HL-60 (cell line): Measurements from ENCODE around the gene SLC17A2.

Experiments used
- DNase-seq, 2 experiments: peaks; one replicate each; pipeline ENCODE4 v3.0.0-alpha.2; 2010 to 2020; ENCODE audit warnings: low read depth in 1 of 2, low spot score in 1 of 2
- H3K27ac ChIP-seq: fragments of 250-450 bp; sonication (Bioruptor Pico); replicated peaks from 2 replicates; pipeline ENCODE4 v1.5.1; 2020; ENCODE audit warnings: mild to moderate bottlenecking, moderate library complexity
- H3K27me3 ChIP-seq: fragments of 250-450 bp; sonication (Bioruptor Pico); 2 replicates; pipeline ENCODE4 v1.5.1; 2021; ENCODE audit warnings: mild to moderate bottlenecking, moderate library complexity; ENCODE audit not compliant: insufficient read depth, poor library complexity, severe bottlenecking
- H3K4me3 ChIP-seq: replicated peaks from 2 replicates; pipeline ENCODE4 v1.5.1; 2011; ENCODE audit warnings: mild to moderate bottlenecking, control low read depth, low read length; ENCODE audit not compliant: insufficient read depth
- GABPA ChIP-seq: IDR thresholded peaks from 2 replicates; pipeline ENCODE4 v1.6.1; 2012; ENCODE audit warnings: low read depth
- POLR2AphosphoS5 ChIP-seq: IDR thresholded peaks from 2 replicates; pipeline ENCODE4 v1.6.1; 2012; ENCODE audit warnings: low read depth
- SPI1 ChIP-seq: IDR thresholded peaks from 2 replicates; pipeline ENCODE4 v1.6.1; 2012; ENCODE audit warnings: low read depth, mild to moderate bottlenecking, borderline replicate concordance
- TF ChIP-seq, protein P1 (sequence below): IDR thresholded peaks from one replicate; pipeline ENCODE4 v1.5.1; 2011; ENCODE audit warnings: low read length, control low read depth, inconsistent platforms; ENCODE audit not compliant: insufficient read depth
- TF ChIP-seq, protein P2 (sequence below): IDR thresholded peaks from 2 replicates; pipeline ENCODE4 v1.6.1; 2012; ENCODE audit warnings: low read depth; ENCODE audit not compliant: insufficient replicate concordance

SLC17A2 gene

DNA sequence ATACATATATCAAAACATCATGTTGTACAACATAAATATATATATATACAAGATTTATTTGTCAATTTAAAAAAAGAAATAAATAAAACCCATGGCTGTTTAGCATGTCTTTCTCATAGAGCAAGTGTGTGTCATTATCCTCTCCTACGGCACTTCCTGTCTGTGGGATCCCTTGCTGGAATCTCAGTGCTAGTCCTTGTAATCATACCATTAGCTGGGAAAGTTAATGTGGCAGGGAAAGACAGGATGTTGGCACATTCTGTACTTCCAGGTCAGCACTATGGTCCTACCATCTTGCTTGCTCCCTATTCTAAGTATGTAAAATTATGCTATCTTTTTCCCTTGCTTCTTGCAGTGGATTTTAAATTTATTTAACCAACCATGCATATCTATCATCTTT lies 47.0 kb downstream of the SLC17A2 start:
- no peak for DNase-seq
- H3K27ac ChIP-seq, result no peak overlapping the region

DNA sequence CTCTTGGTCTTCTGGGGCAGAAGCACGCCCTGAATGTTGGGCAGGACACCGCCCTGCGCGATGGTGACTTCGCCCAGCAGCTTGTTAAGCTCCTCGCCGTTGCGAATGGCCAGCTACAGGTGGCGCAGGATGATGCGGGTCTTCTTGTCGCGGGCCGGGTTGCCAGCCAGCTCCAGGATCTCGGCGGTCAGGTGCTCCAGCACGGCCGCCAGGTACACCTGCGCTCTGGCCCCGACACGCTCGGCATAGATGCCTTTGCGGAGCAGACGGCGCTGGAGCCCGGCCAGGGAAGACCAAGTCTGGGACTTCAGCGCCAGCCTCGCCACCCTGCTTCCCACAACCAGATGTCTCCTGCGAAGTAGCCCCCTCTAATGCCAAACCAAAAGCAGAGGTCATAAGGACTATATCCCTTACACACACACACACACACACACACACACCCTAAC lies 48.4 kb downstream of the SLC17A2 start:
- TF ChIP-seq, protein P1, sequence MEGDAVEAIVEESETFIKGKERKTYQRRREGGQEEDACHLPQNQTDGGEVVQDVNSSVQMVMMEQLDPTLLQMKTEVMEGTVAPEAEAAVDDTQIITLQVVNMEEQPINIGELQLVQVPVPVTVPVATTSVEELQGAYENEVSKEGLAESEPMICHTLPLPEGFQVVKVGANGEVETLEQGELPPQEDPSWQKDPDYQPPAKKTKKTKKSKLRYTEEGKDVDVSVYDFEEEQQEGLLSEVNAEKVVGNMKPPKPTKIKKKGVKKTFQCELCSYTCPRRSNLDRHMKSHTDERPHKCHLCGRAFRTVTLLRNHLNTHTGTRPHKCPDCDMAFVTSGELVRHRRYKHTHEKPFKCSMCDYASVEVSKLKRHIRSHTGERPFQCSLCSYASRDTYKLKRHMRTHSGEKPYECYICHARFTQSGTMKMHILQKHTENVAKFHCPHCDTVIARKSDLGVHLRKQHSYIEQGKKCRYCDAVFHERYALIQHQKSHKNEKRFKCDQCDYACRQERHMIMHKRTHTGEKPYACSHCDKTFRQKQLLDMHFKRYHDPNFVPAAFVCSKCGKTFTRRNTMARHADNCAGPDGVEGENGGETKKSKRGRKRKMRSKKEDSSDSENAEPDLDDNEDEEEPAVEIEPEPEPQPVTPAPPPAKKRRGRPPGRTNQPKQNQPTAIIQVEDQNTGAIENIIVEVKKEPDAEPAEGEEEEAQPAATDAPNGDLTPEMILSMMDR, result no peak
- TF ChIP-seq GABPA (no peak), POLR2AphosphoS5 (no peak), SPI1 (no peak)
- TF ChIP-seq, protein P2, sequence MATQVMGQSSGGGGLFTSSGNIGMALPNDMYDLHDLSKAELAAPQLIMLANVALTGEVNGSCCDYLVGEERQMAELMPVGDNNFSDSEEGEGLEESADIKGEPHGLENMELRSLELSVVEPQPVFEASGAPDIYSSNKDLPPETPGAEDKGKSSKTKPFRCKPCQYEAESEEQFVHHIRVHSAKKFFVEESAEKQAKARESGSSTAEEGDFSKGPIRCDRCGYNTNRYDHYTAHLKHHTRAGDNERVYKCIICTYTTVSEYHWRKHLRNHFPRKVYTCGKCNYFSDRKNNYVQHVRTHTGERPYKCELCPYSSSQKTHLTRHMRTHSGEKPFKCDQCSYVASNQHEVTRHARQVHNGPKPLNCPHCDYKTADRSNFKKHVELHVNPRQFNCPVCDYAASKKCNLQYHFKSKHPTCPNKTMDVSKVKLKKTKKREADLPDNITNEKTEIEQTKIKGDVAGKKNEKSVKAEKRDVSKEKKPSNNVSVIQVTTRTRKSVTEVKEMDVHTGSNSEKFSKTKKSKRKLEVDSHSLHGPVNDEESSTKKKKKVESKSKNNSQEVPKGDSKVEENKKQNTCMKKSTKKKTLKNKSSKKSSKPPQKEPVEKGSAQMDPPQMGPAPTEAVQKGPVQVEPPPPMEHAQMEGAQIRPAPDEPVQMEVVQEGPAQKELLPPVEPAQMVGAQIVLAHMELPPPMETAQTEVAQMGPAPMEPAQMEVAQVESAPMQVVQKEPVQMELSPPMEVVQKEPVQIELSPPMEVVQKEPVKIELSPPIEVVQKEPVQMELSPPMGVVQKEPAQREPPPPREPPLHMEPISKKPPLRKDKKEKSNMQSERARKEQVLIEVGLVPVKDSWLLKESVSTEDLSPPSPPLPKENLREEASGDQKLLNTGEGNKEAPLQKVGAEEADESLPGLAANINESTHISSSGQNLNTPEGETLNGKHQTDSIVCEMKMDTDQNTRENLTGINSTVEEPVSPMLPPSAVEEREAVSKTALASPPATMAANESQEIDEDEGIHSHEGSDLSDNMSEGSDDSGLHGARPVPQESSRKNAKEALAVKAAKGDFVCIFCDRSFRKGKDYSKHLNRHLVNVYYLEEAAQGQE, result no peak
- Histone ChIP-seq H3K27me3 (no peaks in the 10 kb centered on the region), H3K4me3 (no peak overlapping the region), H3K27ac (no peak overlapping the region)
- no peak for DNase-seq

More for the DNA sequence above, 47.0 kb downstream of the SLC17A2 start:
- Histone ChIP-seq H3K27me3 (no peaks in the 10 kb centered on the region), H3K4me3 (no peak overlapping the region)
- TF ChIP-seq POLR2AphosphoS5 (no peak), SPI1 (no peak), GABPA (no peak)
- TF ChIP-seq, protein P1, result no peak
- TF ChIP-seq, protein P2, result no peak

DNA sequence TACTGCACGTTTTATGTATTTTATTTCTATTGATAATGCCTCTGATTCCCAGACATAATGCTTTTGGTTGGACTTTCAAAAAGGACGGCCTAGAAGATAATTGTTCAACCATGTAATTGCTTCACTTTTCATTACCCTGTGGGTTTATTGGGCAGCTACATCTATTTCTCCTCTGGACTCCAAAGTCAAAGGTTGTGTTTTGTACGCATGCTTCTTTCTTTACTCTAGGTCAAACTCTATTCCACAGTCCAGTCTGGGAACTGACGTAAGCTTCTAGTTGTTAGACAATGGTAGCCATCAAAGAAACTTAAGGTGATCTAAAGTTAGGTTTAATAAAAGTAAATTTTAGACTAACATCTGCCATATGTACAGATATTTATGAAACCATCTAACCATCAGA lies 49.9 kb downstream of the SLC17A2 start:
- DNase-seq, result no peak
- Histone ChIP-seq H3K27ac (no peak overlapping the region), H3K27me3 (no peaks in the 10 kb centered on the region), H3K4me3 (no peak overlapping the region)
- TF ChIP-seq, protein P2, result no peak
- TF ChIP-seq POLR2AphosphoS5 (no peak), SPI1 (no peak), GABPA (no peak)
- TF ChIP-seq, protein P1, result no peak
